Immature natural killer cell (primary cell): ENCODE data around the gene CCBE1. TPM values are rescaled to one million over a fixed set of nuclear protein-coding genes. Genes with fewer than 3 reads are reported as not detected.
"Not testable (repeated sequence)": the region's sequence is repeated elsewhere in the genome, so short reads cannot be mapped to it uniquely, and the experiment has no call there.

Experiments
- DNase-seq, 3 donors: peaks; one replicate each; pipeline ENCODE4 v3.0.0; 2022; ENCODE audit warnings: mixed read lengths in 1 of 3
- H3K27ac Mint-ChIP-seq, 6 donors: one replicate each; pipeline ENCODE4 v1.8.0; 2020; ENCODE audit warnings: mixed read lengths in 6 of 6, mild to moderate bottlenecking in 5 of 6, inconsistent platforms in 4 of 6, moderate library complexity in 3 of 6
- H3K27me3 Mint-ChIP-seq, 3 donors: one replicate each; pipeline ENCODE4 v1.8.0; 2020 to 2021; ENCODE audit warnings: low read depth in 3 of 3, mild to moderate bottlenecking in 3 of 3, mixed read lengths in 3 of 3, moderate library complexity in 3 of 3, inconsistent platforms in 1 of 3
- H3K36me3 Mint-ChIP-seq, 3 donors: one replicate each; pipeline ENCODE4 v1.8.0; 2020; ENCODE audit warnings: mixed read lengths in 3 of 3, inconsistent platforms in 2 of 3, mild to moderate bottlenecking in 2 of 3
- H3K4me1 Mint-ChIP-seq, 2 donors: one replicate each; pipeline ENCODE4 v1.8.0; 2020; ENCODE audit warnings: inconsistent platforms in 2 of 2, mild to moderate bottlenecking in 2 of 2, mixed read lengths in 2 of 2, moderate library complexity in 1 of 2
- H3K4me3 Mint-ChIP-seq, 5 donors: one replicate each; pipeline ENCODE4 v1.8.0; 2020; ENCODE audit warnings: mild to moderate bottlenecking in 5 of 5, mixed read lengths in 5 of 5, inconsistent platforms in 3 of 5, moderate library complexity in 3 of 5
- H3K9me3 Mint-ChIP-seq, 6 donors: one replicate each; pipeline ENCODE4 v1.8.0; 2020; ENCODE audit warnings: mild to moderate bottlenecking in 6 of 6, mixed read lengths in 6 of 6, inconsistent platforms in 4 of 6, moderate library complexity in 3 of 6
- polyA plus RNA-seq, 3 donors: library from polyadenylated mRNA; unstranded; fragments of 300-500 nt; fragmentation: Illumina TruSeq; gene quantifications; one replicate each; pipeline ENCODE4 v1.2.3, GENCODE V29; 2021

CCBE1 gene
- polyA plus RNA-seq, 3 donors from 2014 or later: 0.03 to 0.25 TPM; not detected in 1

DNA sequence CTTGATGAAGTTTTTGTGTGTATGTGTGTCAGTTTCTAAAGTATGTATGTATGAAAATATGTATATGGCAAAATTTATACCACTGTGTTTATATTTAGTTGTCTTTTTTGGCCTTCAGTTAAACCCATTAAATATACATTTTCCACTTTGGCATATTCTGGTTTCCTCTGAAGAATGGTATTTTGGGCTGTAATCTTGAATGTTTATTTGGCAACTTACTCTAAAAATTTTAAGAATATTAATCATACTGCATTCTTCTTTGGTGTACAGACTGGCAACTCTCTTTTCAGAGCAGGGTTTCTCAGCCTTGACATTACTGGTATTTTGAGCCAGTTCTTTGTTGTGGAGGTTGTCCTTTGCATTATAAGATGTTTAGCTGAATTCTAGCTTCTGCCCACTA is 27.9 kb upstream of the CCBE1 start:
- H3K36me3 Mint-ChIP-seq: no peaks in the 10 kb centered on the region
- H3K4me1 Mint-ChIP-seq: no peaks in the 10 kb centered on the region
- H3K4me3 Mint-ChIP-seq: no peak overlapping the region
- H3K27ac Mint-ChIP-seq: no peak overlapping the region
- peaks cover 0 to 8% (median 0%) of the 10 kb centered on the region in 6 donors for H3K9me3 Mint-ChIP-seq
- no peak for DNase-seq
- H3K27me3 Mint-ChIP-seq: peaks cover 0 to 3% (median 0%) of the 10 kb centered on the region in 3 donors

DNA sequence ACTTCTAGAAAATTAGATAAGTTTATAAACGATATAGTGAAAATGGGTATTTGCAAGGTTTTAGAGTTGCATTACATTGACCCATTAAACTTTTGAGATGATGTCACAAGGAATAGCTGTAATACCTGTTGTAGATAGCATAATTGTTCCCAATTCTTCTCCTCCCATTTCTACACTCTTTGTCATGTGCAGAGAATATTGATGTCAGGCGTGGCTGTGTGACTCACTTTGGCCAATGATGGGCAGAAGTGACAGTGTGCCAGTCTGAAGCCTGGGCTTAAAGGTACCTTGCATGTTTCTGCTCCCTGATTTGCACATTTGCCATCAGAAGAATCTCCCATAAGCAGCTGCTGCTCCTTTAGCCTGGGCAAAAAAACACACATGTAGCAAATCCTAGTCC is 26.9 kb upstream of the CCBE1 start:
- H3K4me1 Mint-ChIP-seq: no peaks in the 10 kb centered on the region
- H3K27ac Mint-ChIP-seq: no peak overlapping the region
- no peak overlapping the region for H3K4me3 Mint-ChIP-seq
- DNase-seq: no peak
- H3K36me3 Mint-ChIP-seq: no peaks in the 10 kb centered on the region
- H3K27me3 Mint-ChIP-seq: peaks cover 0 to 11% (median 0%) of the 10 kb centered on the region in 3 donors
- H3K9me3 Mint-ChIP-seq: peaks cover 0 to 8% (median 0%) of the 10 kb centered on the region in 6 donors

DNA sequence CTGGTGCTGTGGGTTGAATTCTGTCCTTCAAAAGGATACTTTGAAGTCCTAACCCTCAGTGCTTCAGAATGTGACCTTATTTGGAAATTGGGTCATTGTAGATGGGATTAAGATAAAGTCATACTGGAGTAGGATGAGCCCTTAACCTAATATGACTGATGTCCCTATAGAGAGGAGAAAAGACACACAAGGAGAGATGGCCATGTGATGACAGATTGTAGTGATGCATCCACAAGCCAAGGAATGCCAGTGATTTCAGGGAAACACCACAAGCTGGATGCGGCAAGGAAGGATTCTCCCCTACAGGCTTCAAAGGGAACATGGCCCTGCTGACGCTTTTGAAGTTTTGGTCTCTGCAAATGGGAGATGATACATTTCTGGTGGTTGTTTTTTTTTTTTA is 24.7 kb upstream of the CCBE1 start:
- H3K4me1 Mint-ChIP-seq: no peaks in the 10 kb centered on the region
- no peak for DNase-seq
- H3K36me3 Mint-ChIP-seq: no peaks in the 10 kb centered on the region
- H3K9me3 Mint-ChIP-seq: peaks cover 0 to 5% (median 0%) of the 10 kb centered on the region in 6 donors
- no peak overlapping the region for H3K4me3 Mint-ChIP-seq
- H3K27ac Mint-ChIP-seq: no peak overlapping the region
- peaks cover 0 to 11% (median 2%) of the 10 kb centered on the region in 3 donors for H3K27me3 Mint-ChIP-seq

DNA sequence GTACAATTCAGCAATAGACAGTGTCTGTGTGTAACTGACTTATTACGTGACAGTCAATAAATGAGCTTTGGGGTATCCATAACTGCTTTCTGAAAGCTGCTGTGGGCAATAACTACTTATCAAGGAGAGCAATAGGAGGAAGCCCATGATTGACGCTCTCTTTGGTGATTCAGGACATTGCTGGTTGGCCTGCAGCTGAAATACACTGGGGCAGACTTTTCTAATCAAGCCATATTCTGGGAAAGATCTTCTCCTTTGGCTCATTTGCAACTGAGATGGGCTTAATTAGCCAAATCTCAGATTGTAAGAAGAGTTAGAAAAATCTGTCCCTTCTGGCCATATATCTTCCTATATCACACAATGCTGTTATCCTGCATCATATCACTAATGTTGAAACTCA is 24.0 kb upstream of the CCBE1 start:
- peaks cover 0 to 11% (median 2%) of the 10 kb centered on the region in 3 donors for H3K27me3 Mint-ChIP-seq
- H3K4me1 Mint-ChIP-seq: no peaks in the 10 kb centered on the region
- no peaks in the 10 kb centered on the region for H3K36me3 Mint-ChIP-seq
- no peak overlapping the region for H3K4me3 Mint-ChIP-seq
- no peak for DNase-seq
- no peak overlapping the region for H3K27ac Mint-ChIP-seq
- H3K9me3 Mint-ChIP-seq: peaks cover 0 to 5% (median 0%) of the 10 kb centered on the region in 6 donors

DNA sequence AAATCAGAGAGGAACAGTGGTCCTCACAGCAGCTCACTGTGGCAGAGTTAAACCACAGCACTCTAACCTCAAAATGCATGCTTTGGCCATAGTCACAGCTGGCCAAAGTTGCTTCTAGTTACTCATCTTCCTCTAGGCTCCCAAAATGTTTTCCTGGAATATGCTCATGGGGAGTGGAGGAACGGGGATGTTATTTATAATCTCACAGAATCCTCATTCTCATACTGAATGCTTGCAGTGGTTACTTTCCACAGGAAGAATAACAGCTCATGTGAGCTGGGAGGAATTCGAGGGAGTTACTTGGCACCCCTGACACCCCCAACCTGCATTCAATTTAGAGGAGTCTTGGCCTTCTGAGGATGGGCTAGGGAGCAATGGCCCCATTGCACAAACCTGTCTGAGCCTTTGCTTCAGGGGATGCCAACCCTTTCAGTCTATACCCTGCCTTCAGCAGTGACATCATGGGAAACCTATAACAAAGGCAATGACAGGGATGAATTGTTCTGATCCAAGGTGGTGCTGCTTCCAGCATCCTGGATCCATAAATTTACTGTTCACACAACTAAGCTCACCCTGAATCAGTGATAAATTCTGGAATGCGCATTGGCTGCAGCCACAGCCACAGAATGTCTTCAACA is 22.4 kb upstream of the CCBE1 start:
- Mint-ChIP-seq H3K9me3 (peaks cover 0 to 4% (median 0%) of the 10 kb centered on the region in 6 donors), H3K36me3 (no peaks in the 10 kb centered on the region), H3K27ac (no peak overlapping the region), H3K4me3 (no peak overlapping the region), H3K27me3 (peaks cover 0 to 11% (median 2%) of the 10 kb centered on the region in 3 donors), H3K4me1 (no peaks in the 10 kb centered on the region)
- DNase-seq: no peak

DNA sequence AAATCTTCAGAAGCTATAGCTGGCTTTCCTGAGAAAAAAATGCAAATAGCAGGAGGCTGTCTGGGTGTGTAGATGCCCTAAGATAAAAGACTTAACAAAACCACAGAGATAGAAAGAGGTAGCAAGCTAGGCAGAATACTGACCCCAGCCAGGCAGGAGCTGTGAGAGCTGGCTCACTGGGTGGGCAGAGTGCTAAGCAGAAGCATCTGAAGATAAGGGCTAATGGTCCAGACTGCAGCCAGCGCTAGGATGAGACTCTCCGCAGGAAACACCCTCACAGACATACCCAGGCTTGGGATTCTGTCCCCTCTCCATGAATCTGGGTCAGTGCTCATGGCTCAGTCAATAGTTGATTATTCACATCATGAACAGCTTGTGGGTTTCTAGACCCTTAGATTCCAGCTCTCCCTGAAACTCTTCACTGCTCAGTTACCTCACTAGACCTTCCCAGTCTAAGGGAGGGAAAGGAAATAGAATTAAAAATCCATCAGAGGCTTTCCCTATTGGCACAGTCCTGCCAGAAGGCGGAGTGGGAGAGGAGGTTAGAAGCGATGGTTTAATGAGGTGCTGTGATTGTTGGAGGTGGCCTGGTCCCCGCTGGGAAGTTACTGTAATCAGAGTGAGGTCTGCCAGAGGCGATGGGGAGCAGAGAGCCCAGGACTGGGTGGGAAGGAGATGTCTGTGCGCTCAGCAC is 21.4 kb upstream of the CCBE1 start:
- peaks cover 0 to 11% (median 2%) of the 10 kb centered on the region in 3 donors for H3K27me3 Mint-ChIP-seq

DNA sequence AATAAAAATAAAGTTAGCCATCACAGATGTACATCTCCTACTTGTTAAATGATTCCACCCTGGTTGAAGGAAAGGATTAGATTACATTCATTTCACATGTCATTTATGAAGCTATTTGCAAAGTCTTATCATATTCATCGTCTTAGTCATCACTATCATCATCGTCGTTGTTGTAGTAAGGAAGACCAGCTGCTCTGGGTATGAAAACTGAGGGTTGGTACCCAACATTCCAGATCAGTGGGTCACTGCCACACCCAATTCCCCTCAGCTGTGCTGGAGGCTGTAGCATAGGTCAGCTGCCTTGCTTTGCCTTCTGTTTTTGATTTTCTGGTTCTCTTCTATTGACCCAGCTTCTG is 20.9 kb upstream of the CCBE1 start:
- Mint-ChIP-seq H3K27ac (no peak overlapping the region), H3K4me3 (no peak overlapping the region), H3K4me1 (no peaks in the 10 kb centered on the region)

More for the DNA sequence above, 21.4 kb upstream of the CCBE1 start:
- H3K4me1 Mint-ChIP-seq: no peaks in the 10 kb centered on the region
- DNase-seq: no peak
- H3K9me3 Mint-ChIP-seq: peaks cover 0 to 2% (median 0%) of the 10 kb centered on the region in 6 donors
- no peak overlapping the region for H3K27ac Mint-ChIP-seq
- H3K36me3 Mint-ChIP-seq: no peaks in the 10 kb centered on the region
- no peak overlapping the region for H3K4me3 Mint-ChIP-seq

DNA sequence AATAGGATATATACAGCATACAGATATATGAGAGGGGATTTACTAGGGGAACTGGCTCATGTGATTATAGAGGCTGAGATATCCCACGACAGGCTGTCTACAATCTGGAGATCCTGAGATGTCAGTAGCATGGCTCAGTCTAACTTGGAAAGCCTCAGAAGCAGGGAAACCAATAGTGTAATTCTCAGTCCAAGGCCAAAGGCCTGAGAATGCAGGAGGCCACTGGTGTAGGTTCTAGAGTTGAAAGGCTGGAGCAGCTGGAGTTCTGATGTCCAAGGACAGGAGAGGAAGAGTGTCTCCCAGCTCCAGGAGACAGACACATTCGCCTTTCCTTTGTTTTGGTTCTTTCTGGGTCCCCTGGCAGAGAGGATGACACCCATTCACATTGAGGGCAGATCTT is 20.1 kb upstream of the CCBE1 start:
- no peaks in the 10 kb centered on the region for H3K36me3 Mint-ChIP-seq
- peaks cover 0 to 11% (median 2%) of the 10 kb centered on the region in 3 donors for H3K27me3 Mint-ChIP-seq
- H3K4me3 Mint-ChIP-seq: no peak overlapping the region
- no peaks in the 10 kb centered on the region for H3K4me1 Mint-ChIP-seq
- peaks cover 0 to 5% (median 2%) of the 10 kb centered on the region in 6 donors for H3K9me3 Mint-ChIP-seq
- H3K27ac Mint-ChIP-seq: no peak overlapping the region
- no peak for DNase-seq

More for the DNA sequence above, 20.9 kb upstream of the CCBE1 start:
- peaks cover 0 to 11% (median 2%) of the 10 kb centered on the region in 3 donors for H3K27me3 Mint-ChIP-seq
- H3K36me3 Mint-ChIP-seq: no peaks in the 10 kb centered on the region
- no peak for DNase-seq
- H3K9me3 Mint-ChIP-seq: peaks cover 0 to 2% (median 0%) of the 10 kb centered on the region in 6 donors

DNA sequence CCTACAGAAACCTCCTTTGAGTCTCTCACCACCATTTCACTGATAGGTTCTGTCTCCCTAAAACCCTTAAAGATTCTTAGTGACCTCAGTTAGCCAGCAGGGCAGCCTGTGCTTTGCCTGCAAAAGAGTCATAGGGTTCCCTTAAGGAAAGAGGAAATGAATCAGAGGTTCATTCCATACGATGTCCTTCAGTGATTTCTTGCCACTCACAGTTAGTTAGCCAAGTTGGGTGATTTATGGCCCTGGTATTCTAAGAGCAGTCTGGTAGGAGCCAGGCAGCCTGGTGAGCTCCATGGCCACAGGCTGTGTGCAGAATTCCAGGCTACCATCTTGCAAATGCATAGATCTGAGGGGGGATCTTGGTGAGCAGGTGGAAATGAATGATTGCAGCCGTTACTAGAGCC is 18.7 kb upstream of the CCBE1 start:
- Mint-ChIP-seq H3K4me3 (no peak overlapping the region), H3K27ac (no peak overlapping the region), H3K4me1 (no peaks in the 10 kb centered on the region), H3K36me3 (no peaks in the 10 kb centered on the region), H3K9me3 (peaks cover 0 to 8% (median 3%) of the 10 kb centered on the region in 6 donors), H3K27me3 (peaks cover 0 to 8% (median 2%) of the 10 kb centered on the region in 3 donors)
- DNase-seq: no peak

DNA sequence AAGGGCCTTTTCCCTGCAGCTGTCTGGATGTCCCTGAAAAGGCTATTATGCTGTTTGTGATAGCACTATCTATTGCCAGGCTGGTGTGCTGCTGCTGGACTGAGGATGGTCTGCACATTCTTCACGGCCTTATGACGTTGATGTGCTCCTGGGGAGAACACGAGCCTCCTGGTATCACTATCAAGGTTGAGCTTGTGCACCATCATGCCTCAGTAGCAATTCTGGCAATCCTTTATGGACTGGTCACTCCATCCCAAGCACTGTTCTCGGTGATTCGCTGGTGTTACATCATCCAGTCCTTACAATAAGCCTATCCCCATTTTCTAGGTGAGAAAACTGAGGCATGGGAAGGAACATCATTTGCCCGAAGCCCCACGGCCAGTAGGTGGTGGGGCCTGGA is 18.2 kb upstream of the CCBE1 start:
- no peak overlapping the region for H3K27ac Mint-ChIP-seq
- no peaks in the 10 kb centered on the region for H3K4me1 Mint-ChIP-seq
- DNase-seq: no peak
- H3K4me3 Mint-ChIP-seq: no peak overlapping the region
- H3K27me3 Mint-ChIP-seq: peaks cover 0 to 8% (median 2%) of the 10 kb centered on the region in 3 donors
- H3K36me3 Mint-ChIP-seq: no peaks in the 10 kb centered on the region
- peaks cover 0 to 8% (median 3%) of the 10 kb centered on the region in 6 donors for H3K9me3 Mint-ChIP-seq

DNA sequence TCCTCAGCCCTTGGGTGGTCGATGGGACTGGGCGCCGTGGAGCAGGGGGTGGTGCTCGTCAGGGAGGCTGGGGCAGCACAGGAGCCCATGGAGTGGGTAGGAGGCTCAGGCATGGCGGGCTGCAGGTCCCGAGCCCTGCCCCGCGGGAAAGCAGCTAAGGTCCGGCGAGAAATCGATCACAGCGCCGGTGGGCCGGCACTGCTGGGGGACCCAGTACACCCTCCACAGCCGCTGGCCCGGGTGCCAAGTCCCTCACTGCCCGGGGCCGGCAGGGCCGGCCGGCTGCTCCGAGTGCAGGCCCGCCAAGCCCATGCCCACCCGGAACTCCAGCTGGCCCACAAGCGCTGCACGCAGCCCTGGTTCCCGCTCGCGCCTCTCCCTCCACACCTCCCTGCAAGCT is 16.9 kb upstream of the CCBE1 start:
- H3K36me3 Mint-ChIP-seq, H3K4me3 Mint-ChIP-seq, H3K27me3 Mint-ChIP-seq, H3K9me3 Mint-ChIP-seq, H3K27ac Mint-ChIP-seq, H3K4me1 Mint-ChIP-seq, DNase-seq: not testable (repeated sequence)

DNA sequence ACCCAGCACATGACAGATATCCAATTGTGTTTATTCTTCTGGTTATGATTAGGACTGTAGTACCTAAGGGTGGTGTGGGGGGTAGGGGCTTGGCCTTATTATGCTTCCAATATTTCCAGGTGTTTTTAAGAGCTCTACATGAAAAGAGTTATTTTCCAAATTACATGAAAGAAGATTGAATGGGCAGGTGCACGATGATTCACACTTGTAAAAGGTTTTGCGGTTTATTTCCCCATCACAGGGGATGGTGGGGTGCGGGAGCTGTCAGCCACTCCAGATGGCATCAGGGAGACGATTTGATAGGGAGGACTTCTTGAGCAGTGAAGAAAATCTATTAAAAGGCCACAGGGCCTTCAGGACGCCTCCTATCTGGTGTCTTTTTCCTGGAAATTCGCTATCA is 15.1 kb upstream of the CCBE1 start:
- Mint-ChIP-seq H3K27ac (no peak overlapping the region), H3K27me3 (peaks cover 0 to 3% (median 2%) of the 10 kb centered on the region in 3 donors), H3K4me3 (no peak overlapping the region), H3K4me1 (no peaks in the 10 kb centered on the region), H3K9me3 (peaks cover 0 to 8% (median 2%) of the 10 kb centered on the region in 6 donors), H3K36me3 (no peaks in the 10 kb centered on the region)
- DNase-seq: no peak

DNA sequence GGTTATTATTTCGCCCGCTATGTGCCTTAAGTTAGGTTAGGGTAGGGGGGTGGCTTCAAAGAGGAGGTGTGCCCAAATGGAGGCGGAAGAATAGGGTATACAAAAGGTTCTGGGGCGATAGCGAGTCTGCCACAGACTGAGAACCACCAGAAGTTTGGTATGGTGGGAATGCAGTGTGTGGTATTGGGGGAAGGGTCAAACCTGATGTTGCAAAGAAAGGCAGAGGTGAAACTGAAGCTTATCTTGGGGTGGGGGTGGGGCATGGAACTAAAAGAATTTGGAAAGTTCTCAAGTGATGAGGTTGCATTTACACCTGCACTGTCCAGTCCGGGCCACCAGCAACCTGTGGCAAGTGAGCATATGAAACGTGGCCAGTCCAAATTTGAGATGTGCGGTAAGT is 11.8 kb upstream of the CCBE1 start:
- no peak for DNase-seq
- Mint-ChIP-seq H3K36me3 (no peaks in the 10 kb centered on the region), H3K27me3 (peaks cover 3 to 5% (median 4%) of the 10 kb centered on the region in 3 donors), H3K27ac (no peak overlapping the region), H3K4me3 (no peak overlapping the region), H3K4me1 (no peaks in the 10 kb centered on the region), H3K9me3 (peaks cover 0 to 11% (median 2%) of the 10 kb centered on the region in 6 donors)

DNA sequence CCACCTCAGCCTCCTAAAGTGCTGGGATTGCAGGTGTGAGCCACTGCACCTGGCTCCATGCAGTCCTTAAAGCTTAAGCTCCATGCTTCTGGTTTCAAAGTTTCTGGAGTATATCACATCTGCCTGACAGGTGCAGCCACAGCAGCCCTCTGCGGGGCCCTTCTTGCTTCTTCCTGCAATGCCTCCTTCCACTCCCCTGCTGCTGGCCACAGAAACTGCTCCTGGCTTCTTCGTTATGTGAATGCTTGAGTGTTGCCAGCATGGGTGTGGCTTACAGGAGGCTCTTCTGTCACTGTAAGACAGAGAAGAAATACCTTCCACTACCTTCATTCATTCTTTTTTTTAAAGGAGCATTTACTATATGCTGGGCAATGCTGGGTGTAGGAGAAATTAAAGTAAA is 10.1 kb upstream of the CCBE1 start:
- no peak overlapping the region for H3K27ac Mint-ChIP-seq
- H3K27me3 Mint-ChIP-seq: peaks cover 3 to 5% (median 4%) of the 10 kb centered on the region in 3 donors
- no peaks in the 10 kb centered on the region for H3K4me1 Mint-ChIP-seq
- no peak overlapping the region for H3K4me3 Mint-ChIP-seq
- peaks cover 0 to 6% (median under 1%) of the 10 kb centered on the region in 6 donors for H3K9me3 Mint-ChIP-seq
- H3K36me3 Mint-ChIP-seq: no peaks in the 10 kb centered on the region
- no peak for DNase-seq
